Right atrium auricular region (tissue), 2 donors: Measurements from ENCODE around the gene NDUFB8. TPM values are rescaled to one million over a fixed set of nuclear protein-coding genes. Genes with fewer than 3 reads are reported as not detected.

Experiments used
- DNase-seq: peaks from one replicate; pipeline ENCODE4 v3.0.0-alpha.2; 2019; ENCODE audit warnings: low spot score
- H3K27ac ChIP-seq, 2 donors: fragments of 200-600 bp; sonication (generic); 1 replicate in 1 of 2; 2 replicates in 1 of 2; pipeline ENCODE4 v1.5.1; 2016 to 2019
- H3K27me3 ChIP-seq, 2 donors: fragments of 200-600 bp; sonication (generic); one replicate each; pipeline versions ENCODE4 v1.5.1 to v1.6.0; 2017 to 2019
- H3K36me3 ChIP-seq: fragments of 200-600 bp; sonication (generic); one replicate; pipeline ENCODE4 v1.5.1; 2016
- H3K4me1 ChIP-seq, 2 donors: fragments of 200-600 bp; sonication (generic); one replicate each; pipeline versions ENCODE4 v1.5.1 to v1.6.0; 2017 to 2019
- H3K4me3 ChIP-seq, 2 donors: fragments of 200-600 bp; sonication (generic); 1 replicate in 1 of 2; 2 replicates in 1 of 2; pipeline ENCODE4 v1.5.1; 2017 to 2019; ENCODE audit warnings: mild to moderate bottlenecking in 1 of 2, moderate library complexity in 1 of 2
- H3K9me3 ChIP-seq, 2 donors: fragments of 200-600 bp; sonication (generic); one replicate each; pipeline ENCODE4 v1.5.1; 2019
- CTCF ChIP-seq, 2 donors: fragments of 200-600 bp; sonication (generic); IDR thresholded peaks; one replicate each; pipeline ENCODE4 v1.5.1; 2019; ENCODE audit warnings: antibody characterized with exemption in 2 of 2
- total RNA-seq, 2 donors: library from RNA; depleted of rRNA; stranded (reverse); fragments of >200 nt; gene quantifications; one replicate each; pipeline ENCODE4 v1.1.0, GENCODE V29; 2016

Gene NDUFB8
- total RNA-seq, 2 donors from 2014 or later: 355 to 361 TPM

- Histone ChIP-seq H3K27me3 (no peaks in the 10 kb centered on the region), H3K27ac (no peak overlapping the region), H3K4me1 (no peaks in the 10 kb centered on the region), H3K9me3 (no peaks in the 10 kb centered on the region), H3K36me3 (peaks cover 45% of the 10 kb centered on the region), H3K4me3 (no peak overlapping the region)
- DNase-seq: no peak
- TF ChIP-seq CTCF (IDR thresholded peaks at IDR 0.05): no peak
Observed at GRCh38 chr10:100505164-100505563, 24.5 kb downstream of the NDUFB8 start.

DNA sequence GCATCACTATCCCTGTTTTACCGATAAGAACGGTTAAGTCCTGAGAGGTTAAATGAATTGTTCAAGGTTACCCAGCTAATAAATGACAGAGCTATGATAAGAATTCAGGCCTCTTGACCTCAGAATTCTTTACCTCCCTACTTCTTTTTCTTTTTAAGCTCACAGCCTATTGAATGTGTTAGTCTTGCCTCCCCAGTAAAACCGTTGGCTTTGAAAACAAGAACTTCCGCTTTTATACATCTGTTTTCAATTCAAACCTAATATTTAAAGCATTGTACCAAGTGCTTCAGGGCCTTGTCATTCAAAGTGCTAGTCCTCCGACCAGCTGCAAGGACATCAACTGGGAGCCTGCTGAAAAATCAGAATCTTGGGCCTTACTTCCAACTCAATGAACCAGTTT lies 25.6 kb downstream of the NDUFB8 start:
- TF ChIP-seq CTCF (IDR thresholded peaks at IDR 0.05): no peak
- no peaks in the 10 kb centered on the region for H3K9me3 ChIP-seq
- no peaks in the 10 kb centered on the region for H3K4me1 ChIP-seq
- H3K27me3 ChIP-seq: no peaks in the 10 kb centered on the region
- DNase-seq: no peak
- no peak overlapping the region for H3K4me3 ChIP-seq
- H3K27ac ChIP-seq: no peak overlapping the region
- peaks cover 43% of the 10 kb centered on the region for H3K36me3 ChIP-seq

- no peak for DNase-seq
- TF ChIP-seq CTCF (IDR thresholded peaks at IDR 0.05): no peak
Observed at GRCh38 chr10:100502926-100503494, 26.7 kb downstream of the NDUFB8 start.

GRCh38 chr10:100501423-100501822 lies 28.2 kb downstream of the NDUFB8 start:
- Histone ChIP-seq H3K9me3 (no peaks in the 10 kb centered on the region), H3K27ac (no peak overlapping the region), H3K4me3 (no peak overlapping the region), H3K36me3 (peaks cover 52% of the 10 kb centered on the region), H3K4me1 (no peaks in the 10 kb centered on the region), H3K27me3 (no peaks in the 10 kb centered on the region)
- DNase-seq: no peak
- no peak for TF ChIP-seq CTCF (IDR thresholded peaks at IDR 0.05)

More at GRCh38 chr10:100502926-100503494, 26.7 kb downstream of the NDUFB8 start:
- Histone ChIP-seq H3K9me3 (no peaks in the 10 kb centered on the region), H3K36me3 (peaks cover 46% of the 10 kb centered on the region), H3K4me3 (no peak overlapping the region), H3K4me1 (no peaks in the 10 kb centered on the region), H3K27me3 (no peaks in the 10 kb centered on the region), H3K27ac (no peak overlapping the region)

GRCh38 chr10:100498059-100498458 lies 31.6 kb downstream of the NDUFB8 start:
- H3K4me1 ChIP-seq: no peaks in the 10 kb centered on the region
- H3K27ac ChIP-seq: no peak overlapping the region
- H3K27me3 ChIP-seq: no peaks in the 10 kb centered on the region
- H3K4me3 ChIP-seq: no peak overlapping the region
- H3K36me3 ChIP-seq: peaks cover 45% of the 10 kb centered on the region
- TF ChIP-seq CTCF (IDR thresholded peaks at IDR 0.05): no peak
- H3K9me3 ChIP-seq: no peaks in the 10 kb centered on the region
- DNase-seq: no peak

- peaks cover 39% of the 10 kb centered on the region for H3K36me3 ChIP-seq
- H3K9me3 ChIP-seq: no peaks in the 10 kb centered on the region
- no peaks in the 10 kb centered on the region for H3K4me1 ChIP-seq
- no peak for DNase-seq
- H3K27ac ChIP-seq: no peak overlapping the region
- no peaks in the 10 kb centered on the region for H3K27me3 ChIP-seq
- TF ChIP-seq CTCF (IDR thresholded peaks at IDR 0.05): no peak
- no peak overlapping the region for H3K4me3 ChIP-seq
Observed at GRCh38 chr10:100496567-100496966, 33.1 kb downstream of the NDUFB8 start.
